Non-pigmented ciliary epithelial cell (primary cell): ENCODE data around the gene EEFSEC.

Experiments
- DNase-seq: peaks from one replicate; pipeline ENCODE4 v3.0.0-alpha.2; 2010; ENCODE audit warnings: low read depth

The EEFSEC gene

GRCh38 chr3:128185630-128186447, 32.6 kb downstream of the EEFSEC start:
- no peak for DNase-seq

- DNase-seq: no peak
Measured at GRCh38 chr3:128187495-128187894, 34.2 kb downstream of the EEFSEC start.

GRCh38 chr3:128188326-128188725, 35.0 kb downstream of the EEFSEC start:
- no peak for DNase-seq

- no peak for DNase-seq
Measured at GRCh38 chr3:128188956-128189355, 35.7 kb downstream of the EEFSEC start.

GRCh38 chr3:128190501-128190900, 37.2 kb downstream of the EEFSEC start:
- DNase-seq: no peak

- no peak for DNase-seq
Measured at GRCh38 chr3:128192131-128192530, 38.9 kb downstream of the EEFSEC start.

- DNase-seq: no peak
Measured at GRCh38 chr3:128193168-128193567, 39.9 kb downstream of the EEFSEC start.

- no peak for DNase-seq
Measured at GRCh38 chr3:128194843-128195242, 41.6 kb downstream of the EEFSEC start.

GRCh38 chr3:128195369-128195768, 42.1 kb downstream of the EEFSEC start:
- DNase-seq: no peak

- no peak for DNase-seq
Measured at GRCh38 chr3:128195802-128196201, 42.5 kb downstream of the EEFSEC start.

- no peak for DNase-seq
Measured at GRCh38 chr3:128196647-128197046, 43.4 kb downstream of the EEFSEC start.

GRCh38 chr3:128197855-128198254, 44.6 kb downstream of the EEFSEC start:
- DNase-seq: no peak

GRCh38 chr3:128198313-128198712, 45.0 kb downstream of the EEFSEC start:
- DNase-seq: no peak

GRCh38 chr3:128199110-128199509, 45.8 kb downstream of the EEFSEC start:
- no peak for DNase-seq

- DNase-seq: no peak
Measured at GRCh38 chr3:128201158-128201755, 48.0 kb downstream of the EEFSEC start.

- DNase-seq: no peak
Measured at GRCh38 chr3:128203169-128203568, 49.9 kb downstream of the EEFSEC start.

- DNase-seq: no peak
Measured at GRCh38 chr3:128205558-128206145, 52.4 kb downstream of the EEFSEC start.

- DNase-seq: no peak
Measured at GRCh38 chr3:128207951-128208350, 54.7 kb downstream of the EEFSEC start.

GRCh38 chr3:128210711-128211110, 57.4 kb downstream of the EEFSEC start:
- no peak for DNase-seq

GRCh38 chr3:128214056-128214455, 60.8 kb downstream of the EEFSEC start:
- no peak for DNase-seq

- DNase-seq: no peak
Measured at GRCh38 chr3:128215290-128215689, 62.0 kb downstream of the EEFSEC start.

GRCh38 chr3:128215800-128216495, 62.7 kb downstream of the EEFSEC start:
- DNase-seq: no peak
